ENCODE data around the gene HOXD3.

HOXD3 gene

GRCh38 chr2:176200971-176201370 lies 43.9 kb downstream of the HOXD3 start:
- no peak for DNase-seq (ENCODE audit: low spot score)
- no peak for TF ChIP-seq CTCF (IDR thresholded peaks at IDR 0.05; ENCODE audit: extremely low read depth, missing control alignments)

GRCh38 chr2:176202491-176202890 lies 45.4 kb downstream of the HOXD3 start:
- no peak for DNase-seq (ENCODE audit: low spot score)
- TF ChIP-seq CTCF (IDR thresholded peaks at IDR 0.05; ENCODE audit: extremely low read depth, missing control alignments) = no peak

GRCh38 chr2:176205126-176205525 lies 48.0 kb downstream of the HOXD3 start:
- no peak for TF ChIP-seq CTCF (IDR thresholded peaks at IDR 0.05; ENCODE audit: extremely low read depth, missing control alignments)
- DNase-seq (ENCODE audit: low spot score) = no peak

GRCh38 chr2:176206136-176206535 lies 49.0 kb downstream of the HOXD3 start:
- TF ChIP-seq CTCF (IDR thresholded peaks at IDR 0.05; ENCODE audit: extremely low read depth, missing control alignments) = no peak
- no peak for DNase-seq (ENCODE audit: low spot score)

- no peak for TF ChIP-seq CTCF (IDR thresholded peaks at IDR 0.05; ENCODE audit: extremely low read depth, missing control alignments)
- DNase-seq (ENCODE audit: low spot score) = no peak
These were observed 49.6 kb downstream of the HOXD3 start for GRCh38 chr2:176206682-176207081.

- no peak for DNase-seq (ENCODE audit: low spot score)
- no peak for TF ChIP-seq CTCF (IDR thresholded peaks at IDR 0.05; ENCODE audit: extremely low read depth, missing control alignments)
These were observed 54.0 kb downstream of the HOXD3 start for GRCh38 chr2:176211110-176211509.

GRCh38 chr2:176212276-176212675 lies 55.2 kb downstream of the HOXD3 start:
- no peak for DNase-seq (ENCODE audit: low spot score)
- TF ChIP-seq CTCF (IDR thresholded peaks at IDR 0.05; ENCODE audit: extremely low read depth, missing control alignments) = no peak

All from GM20000 (cell line).